Panc1 (cell line): ENCODE results near the gene ST8SIA5. TPM values are rescaled to one million over a fixed set of nuclear protein-coding genes. Genes with fewer than 3 reads are reported as not detected.

Experiments used
- total RNA-seq: library from RNA; stranded (reverse); gene quantifications from one replicate; pipeline ENCODE4 v1.2.1, GENCODE V29; 2021; ENCODE audit not compliant: unreplicated experiment

The ST8SIA5 gene
- total RNA-seq, 1 experiment from 2014 or later, result 0.15 TPM

Other genes starting within 250 kb of the ST8SIA5 start
- not detected for gene LOXHD1, start 99.8 kb downstream of the ST8SIA5 start, total RNA-seq
- 30.6 TPM for gene PIAS2, start 160.5 kb upstream of the ST8SIA5 start, total RNA-seq
- 2.6 TPM for gene KATNAL2, start 160.5 kb upstream of the ST8SIA5 start, total RNA-seq